OCI-LY7 (cell line): Measurements from ENCODE around the gene ZNF467. TPM values are rescaled to one million over a fixed set of nuclear protein-coding genes. Genes with fewer than 3 reads are reported as not detected.

ENCODE experiments used
- BruUV-seq: library from RNA; stranded (reverse); fragments of 400-500 nt; replicated peaks from 2 replicates; lab custom pipeline; 2021; lab: Mats Ljungman, UMichigan
- CTCF ChIA-PET: fragments of 300-600 bp; sonication (Branson Sonifier 250); formaldehyde crosslinking; loops from one replicate; lab custom pipeline; 2022; ENCODE audit warnings: antibody characterized with exemption; ENCODE audit not compliant: unreplicated experiment; lab: Charles Lee
- POLR2A ChIA-PET: fragments of 300-600 bp; sonication (Branson Sonifier 250); formaldehyde crosslinking; loops from one replicate; lab custom pipeline; 2022; ENCODE audit warnings: antibody characterized with exemption; lab: Charles Lee
- DNase-seq: peaks from one replicate; pipeline ENCODE4 v3.0.0-alpha.2; 2015; ENCODE audit warnings: low spot score
- H2AFZ ChIP-seq: fragments of 200-600 bp; sonication (generic), shearing (Covaris generic); 2 replicates; pipeline ENCODE4 v1.6.1; 2014; ENCODE audit warnings: mild to moderate bottlenecking, antibody characterized with exemption, low read length, moderate library complexity
- H3K27ac ChIP-seq: fragments of 200-600 bp; sonication (generic); 2 replicates; pipeline ENCODE4 v1.5.1; 2014; ENCODE audit warnings: mixed run types, low read depth, mild to moderate bottlenecking, moderate library complexity, low read length, inconsistent platforms; ENCODE audit not compliant: poor library complexity, severe bottlenecking
- H3K36me3 ChIP-seq: fragments of 200-600 bp; sonication (generic); 2 replicates; pipeline ENCODE4 v1.6.1; 2014; ENCODE audit warnings: mild to moderate bottlenecking, antibody characterized with exemption, low read length, moderate library complexity, mixed read lengths; ENCODE audit not compliant: insufficient read depth
- H3K4me1 ChIP-seq: fragments of 200-600 bp; sonication (generic); 2 replicates; pipeline ENCODE4 v1.5.1; 2014; ENCODE audit warnings: mild to moderate bottlenecking, low read length; ENCODE audit not compliant: insufficient read depth, poor library complexity, severe bottlenecking
- H3K4me2 ChIP-seq: fragments of 200-600 bp; sonication (generic); 2 replicates; pipeline ENCODE4 v1.6.1; 2014; ENCODE audit warnings: mild to moderate bottlenecking, low read length
- H3K4me3 ChIP-seq: fragments of 200-600 bp; sonication (generic); 2 replicates; pipeline ENCODE4 v1.5.1; 2014; ENCODE audit warnings: mild to moderate bottlenecking, low read depth, low read length; ENCODE audit not compliant: poor library complexity, severe bottlenecking
- H3K79me2 ChIP-seq: fragments of 200-600 bp; sonication (generic); 2 replicates; pipeline ENCODE4 v1.6.1; 2016; ENCODE audit warnings: low read depth, mild to moderate bottlenecking, low read length, moderate library complexity, mixed read lengths; ENCODE audit not compliant: insufficient read depth
- H3K9me2 ChIP-seq: fragments of 200-600 bp; sonication (generic); 2 replicates; pipeline ENCODE4 v1.6.1; 2016; ENCODE audit warnings: mild to moderate bottlenecking, low read length, mixed read lengths; ENCODE audit not compliant: insufficient read depth
- H3K9me3 ChIP-seq: fragments of 200-600 bp; sonication (generic); 2 replicates; pipeline ENCODE4 v1.6.1; 2014; ENCODE audit warnings: mild to moderate bottlenecking, mixed run types, low read length, mixed read lengths
- H4K20me1 ChIP-seq: fragments of 200-600 bp; sonication (generic); 2 replicates; pipeline ENCODE4 v1.6.1; 2014; ENCODE audit warnings: mild to moderate bottlenecking, antibody characterized with exemption, low read length, moderate library complexity, mixed read lengths; ENCODE audit not compliant: insufficient read depth
- CTCF ChIP-seq: fragments of 200-600 bp; sonication (generic); conservative IDR thresholded peaks from 2 replicates; pipeline ENCODE4 v1.5.1; 2014; ENCODE audit warnings: mild to moderate bottlenecking, antibody characterized with exemption, low read length, moderate library complexity, mixed read lengths
- EZH2phosphoT487 ChIP-seq: fragments of 200-600 bp; sonication (generic); IDR thresholded peaks from 2 replicates; pipeline ENCODE4 v1.6.1; 2018; ENCODE audit warnings: low read depth, borderline replicate concordance, mild to moderate bottlenecking, mixed run types, antibody characterized with exemption, low read length, moderate library complexity, mixed read lengths
- intact Hi-C: fragments of 100-400 bp; cut with micrococcal nuclease; formaldehyde crosslinking; loops from one replicate; pipeline ENCODE4 v1.10.0; 2022; ENCODE audit not compliant: unreplicated experiment
- total RNA-seq, 2 experiments: library from RNA; depleted of rRNA in 1 of 2; stranded (reverse); fragments of >200 nt in 1 of 2; shearing (Covaris generic) in 1 of 2; gene quantifications; 2 replicates each; pipeline ENCODE4 v1.2.3, GENCODE V29; 2014 to 2022

ZNF467 gene
- total RNA-seq, 2 experiments from 2014 or later, result 0.22 to 0.40 TPM

GRCh38 chr7:149790146-149790548 lies 16.8 kb upstream of the ZNF467 start:
- Histone ChIP-seq H3K79me2 (no peaks in the 10 kb centered on the region), H3K4me3 (no peak overlapping the region), H3K4me1 (no peaks in the 10 kb centered on the region), H4K20me1 (no peaks in the 10 kb centered on the region; the same call in 1 of the 2 replicates), H3K9me3 (no peaks in the 10 kb centered on the region), H2AFZ (no peak overlapping the region), H3K27ac (no peak overlapping the region), H3K36me3 (no peaks in the 10 kb centered on the region), H3K4me2 (no peak overlapping the region), H3K9me2 (no peaks in the 10 kb centered on the region)
- no TSS peak for BruUV-seq
- TF ChIP-seq CTCF (no peak), EZH2phosphoT487 (no peak)
- intact Hi-C loops, result loop anchor here (5.0 kb wide), 1 partner anchor 208 kb away; no protein-coding TSS in a partner anchor
- ChIA-PET CTCF (no interaction called here), POLR2A (no interaction called here)
- no peak for DNase-seq

GRCh38 chr7:149789101-149789500 lies 15.7 kb upstream of the ZNF467 start:
- no TSS peak for BruUV-seq
- Histone ChIP-seq H3K4me2 (no peak overlapping the region), H2AFZ (no peak overlapping the region), H3K36me3 (no peaks in the 10 kb centered on the region), H3K9me3 (no peaks in the 10 kb centered on the region), H3K4me3 (no peak overlapping the region), H3K79me2 (no peaks in the 10 kb centered on the region), H3K27ac (no peak overlapping the region), H3K9me2 (no peaks in the 10 kb centered on the region), H3K4me1 (no peaks in the 10 kb centered on the region), H4K20me1 (no peaks in the 10 kb centered on the region; the same call in 1 of the 2 replicates)
- intact Hi-C loops, result no loop called here
- ChIA-PET POLR2A (no interaction called here), CTCF (no interaction called here)
- TF ChIP-seq CTCF, result no peak
- DNase-seq, result no peak

- Histone ChIP-seq H3K4me3 (no peak overlapping the region), H3K4me2 (no peak overlapping the region), H3K79me2 (no peaks in the 10 kb centered on the region), H4K20me1 (no peaks in the 10 kb centered on the region; the same call in 1 of the 2 replicates), H3K27ac (no peak overlapping the region), H3K36me3 (no peaks in the 10 kb centered on the region), H2AFZ (no peak overlapping the region), H3K9me2 (no peaks in the 10 kb centered on the region), H3K9me3 (no peaks in the 10 kb centered on the region), H3K4me1 (no peaks in the 10 kb centered on the region)
- intact Hi-C loops, result no loop called here
- no TSS peak for BruUV-seq
- ChIA-PET POLR2A (no interaction called here), CTCF (no interaction called here)
- DNase-seq, result no peak
- TF ChIP-seq EZH2phosphoT487 (no peak), CTCF (no peak)
These were observed 15.0 kb upstream of the ZNF467 start for GRCh38 chr7:149788300-149788851.
